PFSK-1 (cell line): ENCODE measurements around the gene OR6T1.

ENCODE experiments used
- FOXP2 ChIP-seq: optimal IDR thresholded peaks from 2 replicates; pipeline ENCODE3; 2011; ENCODE audit warnings: borderline replicate concordance, control low read depth, inconsistent platforms; ENCODE audit not compliant: insufficient read depth; ENCODE audit errors: extremely low read length, extremely low read depth
- POLR2AphosphoS5 ChIP-seq: IDR thresholded peaks from 2 replicates; pipeline ENCODE4 v1.6.1; 2012; ENCODE audit warnings: low read depth, mild to moderate bottlenecking, control low read depth, low read length, moderate library complexity
- REST ChIP-seq, 2 experiments: IDR thresholded peaks; 2 replicates each; pipeline versions ENCODE4 v1.6.1 to v1.8.0; 2011 to 2012; ENCODE audit warnings: low read depth in 2 of 2, low read length in 2 of 2, control low read depth in 1 of 2, inconsistent platforms in 1 of 2, mild to moderate bottlenecking in 1 of 2, moderate library complexity in 1 of 2; ENCODE audit not compliant: insufficient read depth in 1 of 2
- SIN3A ChIP-seq: IDR thresholded peaks from 2 replicates; pipeline ENCODE4 v1.6.1; 2012; ENCODE audit warnings: mild to moderate bottlenecking, low read length, moderate library complexity, borderline replicate concordance; ENCODE audit not compliant: insufficient read depth
- TAF1 ChIP-seq: IDR thresholded peaks from 2 replicates; pipeline ENCODE4 v1.6.1; 2012; ENCODE audit warnings: low read length, control low read depth, borderline replicate concordance; ENCODE audit not compliant: insufficient read depth

OR6T1 gene

DNA sequence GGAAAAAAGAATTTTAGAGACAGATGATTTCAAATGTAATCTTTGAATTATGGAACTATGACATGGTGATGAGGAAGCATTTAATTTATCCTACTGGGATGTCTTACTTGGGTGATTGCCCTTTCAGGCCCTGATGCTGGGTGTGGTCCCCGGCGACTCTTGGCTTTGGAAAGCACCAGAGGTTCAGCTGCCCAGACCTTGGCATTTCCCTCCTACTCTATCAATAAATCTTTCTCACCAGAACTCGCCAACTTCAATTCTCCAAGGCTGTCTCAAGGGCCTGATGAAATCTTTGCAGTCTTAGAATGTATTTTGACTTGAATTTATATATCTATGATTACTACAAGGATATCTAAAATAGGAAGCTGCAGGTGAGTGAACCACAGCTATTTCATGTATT is 22.7 kb downstream of the OR6T1 start:
- TF ChIP-seq TAF1 (no peak), POLR2AphosphoS5 (no peak), FOXP2 (no peak), REST (IDR thresholded peaks at IDR 0.05; ENCODE audit: insufficient read depth in 1 of 2, low read depth in 2 of 2, low read length in 2 of 2) (no peak), SIN3A (no peak)

GRCh38 chr11:123905826-123906225 is 37.8 kb downstream of the OR6T1 start:
- TF ChIP-seq FOXP2 (no peak), POLR2AphosphoS5 (no peak), SIN3A (no peak), TAF1 (no peak), REST (IDR thresholded peaks at IDR 0.05; ENCODE audit: insufficient read depth in 1 of 2, low read depth in 2 of 2, low read length in 2 of 2) (no peak)

DNA sequence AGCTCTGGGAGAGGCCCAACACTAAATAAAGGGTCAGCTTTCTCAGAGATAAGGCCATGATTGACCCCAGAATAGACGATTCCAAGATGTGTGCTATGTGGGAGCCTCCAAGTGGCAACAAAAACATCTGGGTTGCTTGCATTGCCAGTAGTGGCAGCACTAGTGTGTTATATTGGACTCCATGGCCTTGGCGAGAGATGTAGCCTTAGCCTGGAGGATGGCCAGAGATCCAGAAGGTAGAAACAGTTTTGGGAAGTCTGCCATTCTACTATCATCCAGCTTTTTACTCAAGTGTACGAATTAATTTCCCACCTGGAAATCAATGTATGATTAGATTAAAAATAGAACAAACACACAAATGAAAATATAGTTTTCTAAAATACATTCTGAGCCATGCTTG is 38.7 kb downstream of the OR6T1 start:
- no peak for TF ChIP-seq SIN3A
- no peak for TF ChIP-seq REST (IDR thresholded peaks at IDR 0.05; ENCODE audit: insufficient read depth in 1 of 2, low read depth in 2 of 2, low read length in 2 of 2)

GRCh38 chr11:123903932-123904331 is 39.7 kb downstream of the OR6T1 start:
- no peak for TF ChIP-seq FOXP2
- TF ChIP-seq TAF1: no peak
- no peak for TF ChIP-seq POLR2AphosphoS5
- TF ChIP-seq REST (IDR thresholded peaks at IDR 0.05; ENCODE audit: insufficient read depth in 1 of 2, low read depth in 2 of 2, low read length in 2 of 2): no peak
- TF ChIP-seq SIN3A: no peak

DNA sequence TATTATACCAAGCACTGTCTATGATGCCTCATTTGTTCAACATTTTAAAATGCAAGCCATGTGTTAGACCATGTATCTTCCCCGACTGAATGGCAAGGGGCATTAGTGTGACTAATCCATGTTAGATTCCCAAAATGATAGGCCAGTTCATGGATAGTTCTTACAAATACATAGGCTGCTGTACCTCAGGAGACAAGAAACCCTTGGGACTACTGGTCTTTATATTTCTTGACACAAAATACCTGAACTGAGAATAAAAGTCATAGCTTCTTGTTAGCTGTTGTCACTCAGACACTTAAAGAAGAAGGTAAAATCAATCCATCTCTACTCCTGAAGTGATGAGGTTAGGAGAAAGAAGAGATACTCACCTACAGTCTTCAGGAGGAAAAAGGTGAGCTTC is 41.8 kb downstream of the OR6T1 start, which contains the start of gene OR8D4:
Gene OR8D4 (plus strand): TSS at position 301 of the 400 bp plus-strand sequence. CDS start 4,265 bp downstream, outside the sequence.
- no peak for TF ChIP-seq SIN3A
- no peak for TF ChIP-seq FOXP2
- no peak for TF ChIP-seq POLR2AphosphoS5
- no peak for TF ChIP-seq TAF1
- no peak for TF ChIP-seq REST (IDR thresholded peaks at IDR 0.05; ENCODE audit: insufficient read depth in 1 of 2, low read depth in 2 of 2, low read length in 2 of 2)
